ENCODE data around the gene ARPC1B.

GRCh38 chr7:99380032-99380822 is 5.7 kb downstream of the ARPC1B start:
- TF ChIP-seq POLR2AphosphoS5 (IDR thresholded peaks at IDR 0.05; ENCODE audit: borderline replicate concordance, low read depth, low read length) (no peak), EZH2 (IDR thresholded peaks at IDR 0.05) (no peak), FOXP2 (optimal IDR thresholded peaks at IDR 0.05; ENCODE audit: control extremely low read depth, extremely low read length, insufficient read depth) (no peak)
